Hematopoietic multipotent progenitor cell treated with erythropoietin and hydrocortisone succinate and interleukin-3 and kit ligand, for 8 days (in vitro differentiated cells): Measurements from ENCODE around the gene IGSF9B.

Source experiments
- DNase-seq: peaks from one replicate; pipeline ENCODE4 v3.0.0-alpha.2; 2015

IGSF9B gene

DNA sequence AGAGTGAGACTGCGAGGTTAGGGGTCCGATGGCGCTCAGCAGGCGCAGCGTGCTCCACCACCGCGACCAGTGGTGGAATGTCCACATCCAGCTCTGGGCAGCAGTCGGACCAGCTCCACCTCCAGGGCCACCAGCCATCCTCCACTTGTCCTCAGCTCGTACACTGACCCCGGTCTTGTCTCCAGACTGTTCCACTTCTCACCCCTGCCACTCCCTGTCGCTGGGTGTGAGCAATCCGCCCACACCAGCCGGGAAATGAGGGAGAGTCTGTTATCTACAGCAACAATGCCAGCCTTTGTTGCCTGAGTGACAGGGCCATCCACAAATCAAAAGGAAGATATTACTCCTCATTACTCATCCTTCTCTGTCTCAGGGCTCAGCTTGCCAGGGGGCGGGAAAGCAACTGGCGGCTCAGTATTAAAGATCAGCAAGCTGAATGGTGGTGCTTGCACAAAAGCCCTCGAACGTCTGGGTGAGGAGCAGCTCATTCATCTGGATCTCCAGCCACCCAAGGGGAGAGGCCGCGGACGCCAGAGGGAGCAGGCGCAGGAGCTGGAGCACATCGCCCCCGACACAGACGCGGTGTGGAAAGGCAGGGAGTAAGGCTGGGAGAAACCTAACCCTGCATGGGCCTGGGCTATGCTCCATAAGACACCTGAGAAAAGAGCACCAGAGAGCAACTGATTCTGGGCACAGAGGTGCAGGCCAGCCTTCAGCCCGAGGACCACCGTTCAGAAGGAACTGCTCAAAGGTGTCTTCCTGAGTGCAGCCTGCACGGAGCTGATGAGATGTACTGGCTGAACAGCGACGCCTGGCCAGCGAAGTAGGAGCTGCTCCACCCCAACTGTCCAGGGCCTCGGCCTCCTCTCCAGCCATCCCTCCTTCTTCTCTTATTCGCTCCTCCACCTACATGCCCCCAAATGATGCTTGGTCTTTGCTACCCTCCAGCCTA, 21.9 kb downstream of the IGSF9B start:
- peak; percentile 87 for DNase-seq

DNA sequence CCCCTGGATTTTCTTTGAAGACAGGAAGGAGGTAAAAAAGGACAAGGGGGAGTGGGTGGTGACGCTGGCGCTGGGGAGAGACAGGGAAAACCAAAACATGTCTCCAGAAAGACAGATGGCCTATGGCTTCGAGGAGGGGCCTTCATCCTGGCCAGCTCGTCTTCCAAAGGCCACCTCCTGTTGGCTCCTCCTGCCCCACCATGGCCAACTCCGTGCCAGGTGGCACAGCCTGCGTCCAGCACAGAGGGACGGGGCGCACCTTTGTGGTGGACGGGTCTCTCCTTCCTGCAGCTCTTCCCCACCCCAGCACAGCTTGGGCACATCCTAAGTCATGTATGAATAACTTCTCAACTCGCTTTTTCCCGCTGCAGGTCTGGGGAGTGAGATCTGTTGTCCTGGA, 22.7 kb downstream of the IGSF9B start:
- no peak for DNase-seq

DNA sequence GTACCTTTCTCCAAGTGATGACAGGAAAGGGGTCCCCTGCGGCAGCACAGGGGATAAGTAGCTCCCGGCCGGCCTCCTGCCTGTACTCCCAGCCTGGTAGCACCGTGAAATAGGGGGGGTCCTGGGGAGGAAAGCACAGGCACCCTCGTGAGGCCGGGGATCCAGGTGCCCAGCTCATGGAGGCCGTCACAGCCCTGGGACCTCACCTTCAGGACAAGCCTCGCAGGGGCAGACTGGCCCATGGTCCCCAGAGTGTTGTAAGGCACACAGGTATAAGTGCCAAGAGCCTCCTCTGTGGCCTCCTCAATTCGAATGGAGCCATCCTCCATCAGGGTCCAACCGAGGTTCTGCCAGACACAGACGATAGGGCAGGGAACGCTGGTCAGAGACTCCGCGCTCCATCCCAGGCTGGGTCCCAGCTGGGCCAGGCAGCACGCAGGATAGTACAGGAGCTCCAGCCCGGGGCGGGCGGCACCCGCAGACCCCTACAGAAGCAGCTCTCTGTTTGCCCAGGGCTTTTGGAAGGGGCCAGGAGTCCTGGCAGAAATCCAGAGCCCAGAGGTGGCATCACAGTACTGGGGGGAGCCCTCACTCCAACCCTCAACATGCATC, 25.2 kb downstream of the IGSF9B start:
- DNase-seq: no peak

GRCh38 chr11:133930767-133931448, 25.9 kb downstream of the IGSF9B start:
- DNase-seq: no peak

DNA sequence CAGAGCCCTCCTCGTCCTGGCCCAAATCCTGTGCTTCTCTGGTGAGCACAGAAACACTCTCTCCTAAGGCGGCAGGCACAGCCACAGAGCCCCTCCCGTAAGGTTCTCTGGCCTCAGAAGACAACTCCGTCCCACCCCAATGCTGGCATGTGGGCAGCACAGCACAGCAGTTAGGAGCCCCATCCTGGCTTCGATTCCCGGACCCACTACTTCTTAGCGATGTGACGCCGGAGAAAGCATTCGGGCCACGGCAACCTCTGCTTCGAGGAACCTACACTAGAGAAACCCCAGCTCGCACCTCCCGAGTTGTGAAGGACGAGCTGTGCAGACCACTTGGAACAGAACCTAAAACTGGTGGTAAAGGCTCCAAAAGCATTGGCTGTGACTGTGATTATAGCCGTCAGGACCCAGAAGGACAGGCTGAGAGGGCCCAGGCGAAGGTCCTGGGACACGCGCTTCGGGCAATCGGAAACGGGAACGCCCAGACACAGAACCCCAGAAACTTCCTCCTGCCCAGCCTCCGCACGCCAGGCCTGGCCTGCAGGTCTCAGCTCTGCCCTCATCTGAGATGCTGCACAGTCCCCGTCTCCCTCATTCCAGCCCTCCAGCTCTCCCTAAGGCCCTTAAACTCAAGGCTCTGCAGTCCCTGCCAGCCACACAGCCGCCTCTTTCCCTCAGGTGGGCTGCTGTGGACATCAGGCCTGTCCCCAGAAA, 26.6 kb downstream of the IGSF9B start:
- no peak for DNase-seq

DNA sequence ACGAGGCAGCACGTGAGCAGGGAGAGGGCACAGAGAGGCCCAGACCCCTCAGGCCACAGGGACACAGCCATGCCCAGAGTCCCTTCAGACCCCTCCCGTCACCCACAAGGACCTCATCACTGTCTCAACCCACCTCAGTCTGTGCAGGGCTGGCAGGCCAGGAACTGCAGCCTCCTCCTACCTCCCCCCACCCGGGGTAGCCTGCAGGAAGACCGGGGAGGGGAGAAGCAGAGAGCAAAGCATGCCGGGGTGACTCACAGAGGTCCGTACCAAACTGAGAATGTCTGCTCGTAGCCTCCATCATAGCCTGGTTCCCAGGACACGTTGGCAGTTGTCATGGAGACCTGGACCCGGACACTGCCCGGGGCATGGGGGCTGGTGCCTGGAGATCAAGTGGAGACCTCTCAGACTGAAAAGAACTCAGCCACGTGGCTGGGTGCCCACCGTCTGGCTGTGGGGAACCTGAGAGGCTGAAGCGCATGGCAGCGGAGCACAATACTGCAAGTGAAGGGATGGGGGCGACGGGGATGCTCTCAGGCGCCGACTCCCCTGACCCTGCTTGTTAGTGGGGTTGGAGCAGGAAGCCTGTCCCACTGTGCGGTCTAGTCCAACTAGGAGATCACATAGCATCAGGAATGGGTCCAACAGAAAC, 27.2 kb downstream of the IGSF9B start:
- no peak for DNase-seq

- peak; percentile 62 for DNase-seq
These were observed 28.1 kb downstream of the IGSF9B start for GRCh38 chr11:133928628-133929059.

DNA sequence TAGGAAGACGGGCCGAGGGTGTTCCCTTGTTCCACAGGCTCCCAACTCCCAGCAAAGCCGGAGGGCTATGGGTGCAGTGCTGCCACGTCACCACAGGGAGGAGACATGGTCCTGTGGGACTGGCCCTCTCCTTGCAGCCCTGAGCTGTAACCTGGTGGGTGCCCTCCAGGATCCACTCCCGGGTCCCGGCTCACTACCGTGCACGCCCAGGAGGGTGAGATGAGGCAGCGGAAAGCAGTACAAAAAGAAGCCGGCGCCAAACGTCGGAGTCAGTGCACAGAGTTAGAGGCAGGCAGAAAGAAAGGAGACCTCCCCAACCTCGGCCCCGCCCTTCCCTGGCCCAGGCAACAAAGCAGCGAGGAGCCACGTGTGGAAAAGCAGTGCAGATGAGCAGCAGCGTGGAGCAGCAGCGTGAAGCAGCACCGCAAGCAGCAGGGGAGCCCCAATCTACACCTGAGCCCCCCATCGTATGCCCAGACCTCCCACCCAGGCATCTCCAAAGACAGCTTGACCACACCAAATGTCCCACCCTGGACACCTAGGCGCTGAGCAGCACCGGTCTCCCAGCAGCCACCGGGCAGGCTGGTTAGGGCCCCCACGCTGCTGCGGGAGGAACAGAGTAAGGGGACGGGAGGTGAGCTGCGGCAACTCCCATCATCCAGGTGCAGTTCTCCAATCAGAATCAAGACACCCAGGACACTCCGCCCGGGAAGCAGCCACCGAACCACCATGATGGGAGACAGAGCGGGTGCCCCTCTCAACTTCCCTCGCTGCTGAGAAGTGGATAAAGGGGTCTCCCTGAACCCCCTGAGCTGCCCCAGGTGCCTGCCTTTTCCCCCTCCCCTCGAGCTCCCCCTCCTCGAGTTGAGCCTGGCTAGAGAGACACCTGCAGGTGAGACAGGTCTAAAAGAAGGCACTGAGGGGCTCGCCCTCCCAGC, 28.8 kb downstream of the IGSF9B start:
- DNase-seq: peak; percentile 53

GRCh38 chr11:133926466-133927246, 30.1 kb downstream of the IGSF9B start:
- DNase-seq: no peak

- DNase-seq: no peak
These were observed 31.0 kb downstream of the IGSF9B start for GRCh38 chr11:133925756-133926155.

DNA sequence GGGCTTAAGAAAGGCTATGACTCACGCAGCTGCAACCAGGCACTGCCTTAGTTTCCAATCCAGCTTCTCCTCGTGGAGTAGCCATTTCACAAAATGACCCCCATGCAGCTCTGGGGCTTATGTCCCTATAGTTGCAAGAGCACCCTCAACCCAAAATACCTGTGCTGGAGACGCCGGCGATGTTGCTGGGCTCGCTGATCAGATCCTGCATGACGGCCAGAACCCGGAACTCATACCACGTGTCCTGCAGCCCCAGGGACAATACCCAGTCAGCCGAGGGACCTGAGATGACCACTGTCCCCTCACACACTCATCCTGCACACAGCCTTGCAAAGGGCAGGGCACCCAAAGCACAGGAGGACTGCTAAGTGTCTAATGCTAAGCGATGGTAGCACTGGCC, 32.1 kb downstream of the IGSF9B start:
- no peak for DNase-seq

DNA sequence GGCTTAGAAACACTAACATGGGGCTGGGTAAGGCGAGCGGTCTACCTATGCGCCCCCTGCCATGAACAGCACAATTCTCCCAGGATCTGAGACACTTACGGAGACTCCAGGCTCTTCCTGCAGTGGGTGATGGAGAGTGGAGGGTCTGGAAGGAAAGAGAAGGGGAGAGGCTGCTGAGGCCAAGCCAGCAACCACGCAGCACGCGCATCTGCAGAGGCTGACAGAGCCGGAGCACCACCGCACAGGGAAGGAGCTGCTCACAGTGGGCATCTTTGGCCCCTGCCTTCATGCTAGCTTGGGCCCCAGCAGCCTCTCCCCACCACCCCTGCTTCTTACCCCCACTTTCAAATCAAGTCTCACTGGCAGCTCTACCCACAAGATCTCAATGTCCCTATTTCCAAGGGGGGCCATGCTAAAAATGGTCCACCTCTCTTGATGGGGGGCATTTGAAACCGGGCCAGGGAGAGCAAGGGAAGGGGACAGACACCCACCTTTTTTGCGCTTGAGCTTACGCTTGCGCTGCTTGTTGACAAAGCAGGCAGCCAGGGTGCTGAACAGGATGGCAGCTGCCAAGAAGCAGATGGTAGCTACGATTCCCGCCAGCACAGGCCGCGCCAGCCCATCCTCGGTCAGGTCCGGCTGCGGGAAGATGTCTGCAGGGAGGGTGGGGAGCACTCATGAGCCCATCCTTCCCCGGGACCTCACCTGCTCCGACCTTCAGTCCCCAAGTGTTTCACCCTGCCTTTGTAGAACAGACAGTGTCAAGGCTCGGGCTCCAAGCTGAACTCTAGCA, 34.5 kb downstream of the IGSF9B start:
- DNase-seq: no peak

GRCh38 chr11:133921513-133921912, 35.3 kb downstream of the IGSF9B start:
- DNase-seq: no peak

- DNase-seq: no peak
These were observed 35.7 kb downstream of the IGSF9B start for GRCh38 chr11:133921026-133921425.

DNA sequence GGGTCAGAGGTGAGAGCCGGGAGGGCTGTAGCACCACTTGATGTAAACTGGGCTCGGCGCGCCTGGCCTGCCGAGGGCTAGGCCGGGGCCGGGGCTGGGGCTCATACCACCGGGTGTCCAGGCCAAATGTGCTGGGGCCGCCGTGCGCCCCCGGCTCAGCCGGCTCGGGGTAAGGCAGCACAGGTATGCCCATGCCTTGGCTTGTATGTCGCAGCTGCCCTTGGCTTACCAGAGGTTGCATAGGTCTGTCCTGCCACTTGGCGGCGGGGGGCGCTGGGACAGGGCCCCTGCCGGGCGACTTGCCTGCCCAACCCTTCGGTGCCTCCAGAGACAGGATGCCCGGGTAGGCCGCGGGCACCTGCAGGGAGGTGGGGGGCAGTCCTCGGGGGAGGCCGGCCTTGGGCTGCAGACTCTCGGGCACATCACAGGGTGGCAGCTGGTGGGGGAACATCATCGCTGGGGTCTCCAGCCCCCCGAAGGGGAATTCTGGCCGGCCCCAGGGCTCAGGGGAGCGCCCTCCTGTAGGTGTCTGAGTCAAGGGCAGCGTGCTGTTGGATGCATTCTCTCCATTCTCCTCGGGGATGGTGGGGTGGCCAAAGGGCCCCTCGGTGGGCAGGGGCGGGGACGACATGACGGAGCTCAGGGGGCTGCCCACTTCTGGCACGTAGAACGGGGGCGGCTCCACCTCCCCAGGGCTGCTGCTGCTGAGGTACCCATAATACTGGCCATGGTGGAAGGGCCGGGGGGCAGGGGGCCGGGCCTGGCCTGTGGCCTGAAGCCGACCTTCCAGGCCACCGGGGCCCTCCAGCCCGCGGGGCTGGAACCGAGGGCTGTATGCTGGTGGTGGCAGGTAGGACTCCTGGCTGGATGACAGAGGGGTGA, 36.4 kb downstream of the IGSF9B start:
- no peak for DNase-seq

GRCh38 chr11:133919330-133920108, 37.2 kb downstream of the IGSF9B start:
- DNase-seq: no peak

DNA sequence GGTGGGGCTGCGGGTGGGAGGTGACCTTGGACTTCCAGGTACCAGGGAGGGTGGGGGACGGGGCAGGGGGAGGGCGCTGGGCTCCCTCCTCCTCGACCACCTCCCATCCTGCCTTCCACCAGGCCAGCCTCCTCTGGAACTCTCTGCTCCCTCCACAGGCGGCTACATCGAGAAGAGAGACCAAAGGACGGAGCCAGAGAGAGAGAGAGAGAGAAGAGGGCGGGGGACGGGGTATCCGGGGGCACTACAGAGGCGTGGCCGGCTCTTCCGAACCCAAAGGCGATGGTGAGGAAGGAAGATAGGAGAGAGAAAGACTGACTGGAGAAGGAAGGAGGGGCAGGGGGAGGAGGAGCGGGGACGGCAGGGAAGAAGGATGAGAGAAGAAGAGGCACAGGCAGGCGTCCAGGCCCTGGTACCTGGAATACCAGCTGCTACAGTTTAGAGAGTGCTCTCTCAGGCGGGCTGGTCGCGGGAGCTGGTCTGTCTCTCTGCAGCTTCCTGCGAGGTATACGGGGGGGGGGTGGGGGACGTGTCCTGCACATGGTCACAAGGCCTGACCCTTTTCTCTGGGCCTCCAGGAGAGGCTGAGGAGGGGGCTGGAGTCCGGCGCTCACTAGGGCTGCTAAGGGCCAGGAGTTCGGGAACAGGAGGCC, 38.0 kb downstream of the IGSF9B start:
- DNase-seq: no peak
